HG02588 (cell line): ENCODE results near the gene MESD.

ENCODE experiments used
- ATAC-seq: cut with Tn5 transposase; IDR thresholded peaks from one replicate; pipeline ENCODE4 v1.9.1; 2021; ENCODE audit warnings: mild to moderate bottlenecking, moderate library complexity; ENCODE audit not compliant: unreplicated experiment

The MESD gene

DNA sequence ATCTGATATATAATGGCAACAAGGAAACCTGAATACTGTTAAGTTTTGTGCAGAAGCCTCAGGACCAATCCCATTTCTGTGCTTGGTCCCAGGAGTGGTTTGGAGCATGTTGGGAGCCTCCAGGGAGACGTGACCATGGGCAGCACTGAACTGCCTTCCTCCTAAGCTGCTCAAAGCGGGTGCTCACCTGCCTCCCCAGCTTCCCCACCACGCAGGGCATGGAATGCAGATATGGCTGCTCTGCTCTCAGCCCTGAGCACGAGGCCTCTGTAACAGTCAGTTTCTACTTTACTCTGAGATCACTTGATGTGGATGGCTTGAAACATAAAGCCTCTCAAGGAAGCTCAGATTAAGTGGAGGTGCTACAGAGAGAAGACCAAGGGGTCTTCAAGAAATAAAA is 49.3 kb downstream of the MESD start:
- no peak for ATAC-seq

DNA sequence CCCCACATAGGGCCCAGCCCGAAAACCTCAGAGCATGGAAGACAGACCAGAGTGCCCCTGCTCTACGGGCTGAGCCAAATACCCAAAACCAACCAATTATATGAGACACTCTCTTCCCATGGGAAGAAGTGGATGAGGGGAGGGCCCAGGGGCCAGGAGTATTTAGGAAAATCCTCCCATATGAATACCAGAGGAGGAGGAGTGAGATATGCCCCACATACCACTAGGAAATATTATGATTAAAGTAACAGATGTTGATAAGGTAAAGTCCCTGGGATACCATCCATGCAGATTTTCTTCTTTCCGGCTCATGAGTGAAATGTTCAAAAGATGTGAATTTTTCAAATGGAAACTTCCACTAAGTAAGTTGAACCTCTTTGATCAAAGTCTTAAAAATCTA is 50.4 kb downstream of the MESD start:
- no peak for ATAC-seq

DNA sequence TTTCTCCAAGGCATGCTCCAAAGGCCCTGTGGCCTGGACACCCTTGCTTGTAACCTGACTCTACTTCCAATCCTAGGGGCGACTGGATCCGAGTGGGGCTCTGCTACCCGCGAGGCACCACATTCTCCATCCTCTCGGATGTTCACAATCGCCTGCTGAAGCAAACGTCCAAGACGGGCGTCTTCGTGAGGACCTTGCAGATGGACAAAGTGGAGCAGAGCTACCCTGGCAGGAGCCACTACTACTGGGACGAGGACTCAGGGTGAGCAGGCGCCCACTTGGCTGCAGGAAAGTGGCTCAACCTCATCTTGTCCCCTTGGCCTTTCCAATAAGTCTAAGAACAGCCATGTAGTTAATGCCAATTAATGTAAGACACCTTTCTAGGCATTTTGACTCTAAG is 51.9 kb downstream of the MESD start:
- no peak for ATAC-seq

DNA sequence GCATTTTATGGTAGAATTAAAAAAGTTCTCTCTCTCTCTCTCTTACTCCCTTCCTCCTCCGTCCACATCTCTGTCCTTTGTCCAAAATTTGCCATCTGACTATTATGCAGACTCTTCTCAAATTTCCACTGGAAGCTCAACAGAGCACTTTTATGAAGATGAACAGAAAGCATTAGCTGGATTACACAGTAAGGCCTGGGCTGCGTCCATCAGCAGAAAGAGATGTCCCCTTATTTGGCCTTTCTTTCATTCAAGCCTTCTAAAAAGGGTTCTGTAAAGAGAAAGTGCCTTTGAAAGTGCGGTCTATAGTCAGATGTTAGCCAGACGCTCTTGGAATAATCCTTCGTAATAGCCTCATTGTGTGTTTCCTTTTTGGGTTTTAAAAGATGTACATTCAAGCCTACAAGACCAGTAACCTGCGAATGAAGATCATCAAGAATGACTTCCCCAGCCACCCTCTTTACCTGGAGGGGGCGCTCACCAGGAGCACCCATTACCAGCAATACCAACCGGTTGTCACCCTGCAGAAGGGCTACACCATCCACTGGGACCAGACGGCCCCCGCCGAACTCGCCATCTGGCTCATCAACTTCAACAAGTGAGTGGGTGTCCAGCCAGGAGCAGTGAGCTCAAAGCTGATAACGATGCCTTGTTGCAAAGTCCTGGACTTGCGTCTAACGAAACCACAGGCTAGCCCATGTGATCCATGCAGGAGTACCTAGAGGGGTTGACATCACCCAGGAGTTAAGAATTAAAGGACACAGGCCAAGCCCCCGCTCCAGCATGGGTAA is 53.1 kb downstream of the MESD start:
- ATAC-seq, result no peak

DNA sequence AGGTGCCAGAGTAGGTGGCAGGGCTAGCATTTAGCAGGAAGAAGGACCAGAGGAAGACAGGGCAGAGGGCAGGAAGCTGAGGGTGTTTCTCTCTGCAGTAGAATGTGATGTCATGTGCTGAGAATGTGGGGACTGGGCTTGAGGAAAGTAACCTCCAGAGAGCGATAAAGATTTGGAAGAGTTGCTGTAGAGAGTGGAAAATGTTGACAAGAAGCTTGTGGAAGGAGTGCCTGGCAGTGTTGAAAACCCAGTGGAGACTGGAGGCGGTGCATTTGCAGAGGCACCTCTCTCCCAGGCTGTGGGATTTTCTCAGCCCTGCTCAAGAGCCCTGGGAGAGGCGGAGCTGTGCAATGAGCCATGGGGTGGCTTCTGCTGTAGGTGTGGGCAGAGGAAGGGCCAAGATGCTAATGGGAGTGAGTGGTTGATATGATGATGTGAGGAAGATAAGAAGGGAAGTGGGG is 54.8 kb downstream of the MESD start:
- no peak for ATAC-seq

DNA sequence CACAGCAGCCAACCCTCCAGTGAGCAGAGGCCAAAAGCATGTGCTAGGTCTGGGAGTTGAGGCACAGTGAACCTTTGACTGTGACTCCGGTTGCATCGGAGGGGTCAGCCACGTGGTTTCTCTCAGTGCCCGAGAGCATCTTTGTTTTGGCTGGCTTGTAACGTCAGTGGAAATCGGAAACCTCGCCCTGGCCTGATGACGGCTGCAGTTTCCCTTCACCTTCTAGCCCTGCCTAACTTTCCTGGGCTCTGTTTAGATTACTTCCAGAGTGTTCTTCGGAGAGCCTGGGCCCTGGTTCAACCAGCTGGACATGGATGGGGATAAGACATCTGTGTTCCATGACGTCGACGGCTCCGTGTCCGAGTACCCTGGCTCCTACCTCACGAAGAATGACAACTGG is 56.6 kb downstream of the MESD start:
- no peak for ATAC-seq

DNA sequence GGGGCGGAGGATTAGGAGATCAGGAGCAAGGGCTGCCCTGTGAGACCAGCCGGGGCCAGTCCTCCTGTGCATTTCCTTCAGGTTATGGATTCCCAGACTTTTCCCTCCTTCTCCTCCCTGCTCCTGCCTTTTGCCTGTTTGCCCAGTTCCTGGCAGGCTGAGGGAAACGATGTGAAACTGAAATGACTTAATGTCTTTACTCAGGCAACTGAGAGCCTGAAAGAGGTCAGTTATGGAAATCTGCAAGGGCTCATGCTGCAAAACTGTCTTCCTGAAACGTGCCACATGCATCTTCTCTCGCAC is 57.2 kb downstream of the MESD start:
- ATAC-seq, result no peak

DNA sequence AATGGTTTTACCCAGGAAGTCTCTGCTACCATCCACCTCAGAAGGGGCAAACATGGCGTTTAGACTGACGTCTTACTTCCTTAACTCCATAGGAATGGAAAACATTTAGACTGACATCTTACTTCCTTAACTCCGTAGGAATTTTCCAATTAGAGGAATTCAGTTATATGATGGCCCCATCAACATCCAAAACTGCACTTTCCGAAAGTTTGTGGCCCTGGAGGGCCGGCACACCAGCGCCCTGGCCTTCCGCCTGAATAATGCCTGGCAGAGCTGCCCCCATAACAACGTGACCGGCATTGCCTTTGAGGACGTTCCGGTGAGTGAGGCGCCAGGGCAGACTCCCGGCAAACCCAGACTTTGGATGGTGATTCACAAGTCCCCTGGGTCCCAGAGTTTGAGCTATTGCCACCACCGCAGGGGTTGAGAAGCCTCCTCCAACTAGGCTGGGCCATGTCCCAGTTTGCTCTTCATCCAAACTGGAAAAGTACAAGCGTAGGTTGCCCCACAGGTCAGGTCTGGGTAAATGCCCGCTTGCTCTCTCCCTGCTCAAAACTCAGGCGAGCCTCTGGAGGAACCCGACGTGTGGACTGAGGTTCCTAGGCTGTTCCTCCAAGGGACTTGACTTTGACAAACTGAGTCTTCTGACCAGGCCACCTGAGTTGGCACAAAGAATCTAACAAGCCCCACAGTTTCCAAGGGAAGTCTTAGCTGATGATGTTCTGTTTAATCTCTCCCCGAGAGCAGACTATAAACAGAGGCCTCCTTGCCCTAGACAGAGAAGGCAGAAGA is 57.7 kb downstream of the MESD start:
- ATAC-seq, result no peak

DNA sequence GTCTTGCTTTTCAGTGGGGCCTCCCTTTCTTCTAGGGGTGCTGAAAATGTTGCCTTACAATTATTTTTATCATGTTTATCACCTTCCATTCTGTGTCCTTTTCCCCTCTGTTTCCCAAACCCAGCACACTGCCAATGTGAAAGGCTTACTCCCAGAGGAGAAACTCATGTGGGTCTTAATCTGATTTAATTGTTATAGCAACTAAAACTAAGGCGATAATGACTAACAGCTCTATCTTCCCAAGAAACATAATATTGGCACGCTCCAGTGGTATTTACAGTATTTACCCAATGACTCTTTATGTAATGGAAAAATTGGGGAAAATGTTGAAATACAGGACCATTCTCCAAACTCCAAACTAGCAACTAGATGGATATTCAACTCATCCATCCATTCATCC is 58.4 kb downstream of the MESD start:
- no peak for ATAC-seq

DNA sequence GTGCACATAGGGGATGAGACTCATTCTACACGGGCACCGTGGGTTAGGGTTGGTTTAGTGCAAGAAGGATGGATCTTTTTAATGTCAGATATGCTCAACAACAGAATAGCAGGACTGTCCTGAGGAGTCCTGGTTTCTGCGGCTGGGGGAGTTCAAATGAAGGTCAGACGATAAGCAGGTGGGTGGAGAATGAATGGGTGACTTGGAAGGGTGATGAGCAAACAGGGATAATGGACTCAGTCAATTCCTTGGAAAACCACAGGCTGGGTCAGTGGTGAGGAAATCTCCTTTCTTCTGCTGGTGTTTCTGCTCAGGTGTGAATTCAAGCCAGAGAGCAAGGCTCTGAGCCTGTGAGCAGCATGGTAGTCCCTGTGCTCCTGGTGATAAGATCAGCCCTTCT is 59.9 kb downstream of the MESD start:
- no peak for ATAC-seq

DNA sequence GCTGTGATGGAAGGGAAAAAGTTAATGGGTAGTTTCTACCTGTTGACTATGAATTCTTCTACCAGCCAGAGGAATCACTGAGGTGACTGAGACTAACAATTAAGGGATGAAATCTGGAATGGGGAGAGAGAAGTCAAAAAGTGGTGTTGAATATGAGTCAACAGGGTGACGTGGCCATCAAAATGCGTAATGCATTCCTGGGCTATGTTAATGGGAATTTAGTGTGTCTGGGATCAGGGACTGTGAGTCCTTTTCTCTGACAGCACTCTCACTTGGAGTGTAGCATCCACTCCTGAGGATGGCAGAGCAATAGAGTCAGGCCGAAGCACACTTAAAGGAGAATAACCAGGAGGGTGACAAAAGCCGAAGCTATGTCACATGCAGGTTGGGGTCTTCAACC is 60.4 kb downstream of the MESD start:
- ATAC-seq, result no peak

DNA sequence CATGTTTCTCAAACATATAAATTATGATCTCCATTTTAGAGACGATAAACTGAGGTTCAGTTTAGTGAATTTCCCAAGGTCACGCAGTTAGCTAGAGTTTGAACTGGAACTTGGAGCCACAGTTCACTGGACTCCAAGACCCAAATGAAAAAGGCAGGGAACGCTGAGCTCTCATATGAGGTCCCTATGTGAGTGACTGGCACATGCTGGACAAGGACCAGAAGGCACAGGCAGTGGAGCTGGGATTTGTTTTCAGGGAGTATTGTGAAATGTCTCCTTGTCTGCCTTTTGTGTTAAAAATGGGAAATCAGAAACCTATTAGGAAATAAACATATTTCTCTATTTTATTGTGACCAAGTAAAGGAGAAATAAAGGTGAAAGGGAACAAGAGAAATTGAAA is 63.5 kb downstream of the MESD start:
- ATAC-seq, result no peak

DNA sequence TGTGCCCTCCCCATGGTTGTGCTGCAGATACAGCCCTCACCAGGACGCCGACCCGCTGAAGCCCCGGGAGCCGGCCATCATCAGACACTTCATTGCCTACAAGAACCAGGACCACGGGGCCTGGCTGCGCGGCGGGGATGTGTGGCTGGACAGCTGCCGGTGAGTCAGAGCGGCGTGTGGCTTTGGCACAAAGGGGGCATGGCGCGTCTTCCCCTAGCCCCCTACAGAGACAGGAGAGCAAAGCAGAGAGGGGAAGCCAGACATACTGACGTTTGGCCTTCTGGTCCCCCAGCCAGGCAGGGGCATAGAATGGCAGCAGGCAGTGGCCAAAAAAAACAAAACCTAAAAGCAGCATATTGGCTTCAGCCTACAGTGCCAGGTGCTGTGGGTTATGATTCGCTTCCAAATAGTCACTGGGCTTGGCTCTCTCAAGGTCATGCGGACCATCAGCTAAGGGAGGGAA is 64.0 kb downstream of the MESD start:
- no peak for ATAC-seq

DNA sequence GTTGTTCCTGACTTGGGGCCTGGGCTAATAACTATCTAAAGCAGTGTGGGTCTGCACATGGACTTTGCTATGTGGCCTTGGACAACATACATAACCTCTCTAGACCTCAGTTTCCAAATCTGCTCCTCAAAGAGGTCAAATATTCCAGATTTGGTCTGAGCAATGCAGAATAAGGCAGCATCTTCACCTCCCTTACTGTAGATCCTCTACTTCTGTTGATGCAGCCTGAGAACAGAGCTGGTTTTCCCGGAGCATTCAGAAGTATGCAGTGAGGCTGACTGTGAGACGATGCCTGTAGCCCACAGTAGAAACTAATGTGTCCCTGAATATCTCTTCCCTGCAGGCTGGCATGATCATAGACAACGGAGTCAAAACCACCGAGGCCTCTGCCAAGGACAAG is 65.3 kb downstream of the MESD start:
- ATAC-seq, result no peak

DNA sequence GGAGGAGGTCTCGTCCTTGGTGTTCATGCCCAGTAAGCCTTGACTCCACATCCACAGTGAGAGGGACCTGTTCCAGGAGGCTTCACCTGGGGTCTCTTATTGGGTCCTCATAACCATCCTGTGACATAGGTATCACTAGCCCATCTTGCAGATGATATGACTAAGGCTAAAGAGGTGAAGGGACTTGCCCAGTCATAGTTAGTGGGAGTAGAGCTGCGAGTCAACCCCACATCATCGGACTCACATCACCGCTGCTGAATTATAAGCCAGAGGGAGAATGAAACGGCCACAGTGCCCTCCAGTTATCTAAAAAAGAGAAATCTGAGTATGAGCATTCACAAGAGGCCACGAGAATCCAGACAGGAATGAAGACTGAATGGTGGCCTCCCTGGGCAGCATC is 66.0 kb downstream of the MESD start:
- no peak for ATAC-seq

DNA sequence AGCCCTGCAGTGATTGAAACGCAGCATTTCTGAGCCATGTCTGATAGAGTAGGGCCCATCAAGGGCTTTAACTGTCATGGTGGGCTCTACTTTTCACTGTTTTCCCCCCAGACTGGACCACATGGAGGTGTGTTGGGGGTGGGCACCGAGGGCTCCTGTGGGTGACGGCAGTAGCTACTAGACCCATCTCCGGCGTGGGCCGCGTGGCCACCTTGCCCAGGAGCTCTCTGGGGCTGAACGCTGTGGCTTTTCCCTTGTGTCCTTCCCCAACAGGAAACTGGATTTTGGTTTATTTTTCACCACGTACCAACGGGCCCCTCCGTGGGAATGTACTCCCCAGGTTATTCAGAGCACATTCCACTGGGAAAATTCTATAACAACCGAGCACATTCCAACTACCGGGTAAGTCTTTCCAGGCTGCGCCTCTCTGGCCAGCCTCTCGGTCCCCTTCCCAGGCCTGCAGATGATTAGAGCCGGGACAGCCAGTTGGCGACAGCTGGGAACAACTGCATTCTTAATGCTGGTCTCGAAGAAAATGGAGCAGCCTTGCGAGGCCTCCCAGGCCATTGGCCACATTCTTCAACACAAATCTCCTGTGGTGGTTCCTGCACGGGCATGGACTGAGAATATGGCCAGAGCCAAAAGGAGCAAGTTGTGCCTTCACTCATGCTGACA is 67.7 kb downstream of the MESD start:
- ATAC-seq, result no peak

DNA sequence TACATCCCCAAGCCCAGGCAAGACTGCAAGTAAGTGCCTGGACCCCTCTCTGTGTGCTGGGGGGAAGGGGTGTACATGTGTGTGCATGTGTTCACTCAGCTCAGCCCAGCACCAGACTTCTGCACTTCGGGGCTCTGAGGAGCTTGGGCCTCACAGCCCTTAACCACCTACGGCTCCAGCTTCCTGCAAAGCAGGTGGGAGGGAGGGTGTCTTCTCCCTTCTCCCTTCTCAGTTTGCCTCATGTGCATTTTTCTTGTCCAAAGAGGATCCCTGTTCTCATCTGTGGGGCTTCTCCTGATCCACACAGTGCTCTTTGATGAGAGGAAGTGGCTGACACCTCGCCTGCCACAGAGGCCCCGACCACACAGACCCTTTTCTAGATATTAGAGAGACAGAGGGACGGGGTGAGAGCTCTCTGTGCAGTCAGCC is 69.3 kb downstream of the MESD start:
- ATAC-seq, result no peak

DNA sequence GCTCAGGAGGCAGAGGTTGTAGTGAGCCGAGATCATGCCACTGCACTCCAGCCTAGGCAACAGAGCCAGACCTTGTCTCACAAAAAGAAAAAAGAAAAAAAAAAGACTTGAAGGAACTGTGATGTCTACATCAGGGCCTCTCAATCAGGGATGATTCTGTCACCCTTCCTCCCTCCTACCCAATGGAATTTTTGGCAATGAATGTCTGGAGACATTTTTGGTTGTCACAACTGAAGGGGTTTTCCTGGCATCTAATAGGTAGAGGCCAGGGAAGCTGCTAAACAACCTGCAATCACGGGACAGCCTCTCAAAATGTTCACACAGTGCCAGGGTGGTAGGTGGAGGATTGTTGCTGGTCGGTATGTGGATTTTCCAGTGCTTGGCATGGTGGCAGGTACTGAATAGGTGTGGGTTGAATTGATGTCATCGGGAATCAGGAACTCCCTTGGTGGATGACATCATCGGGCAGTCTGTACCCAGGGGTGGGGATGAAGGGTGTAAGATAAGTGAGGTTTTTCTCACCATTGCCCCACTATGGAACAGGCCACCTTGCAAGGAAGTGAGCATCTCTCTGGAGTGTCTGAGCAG is 71.3 kb downstream of the MESD start:
- no peak for ATAC-seq

DNA sequence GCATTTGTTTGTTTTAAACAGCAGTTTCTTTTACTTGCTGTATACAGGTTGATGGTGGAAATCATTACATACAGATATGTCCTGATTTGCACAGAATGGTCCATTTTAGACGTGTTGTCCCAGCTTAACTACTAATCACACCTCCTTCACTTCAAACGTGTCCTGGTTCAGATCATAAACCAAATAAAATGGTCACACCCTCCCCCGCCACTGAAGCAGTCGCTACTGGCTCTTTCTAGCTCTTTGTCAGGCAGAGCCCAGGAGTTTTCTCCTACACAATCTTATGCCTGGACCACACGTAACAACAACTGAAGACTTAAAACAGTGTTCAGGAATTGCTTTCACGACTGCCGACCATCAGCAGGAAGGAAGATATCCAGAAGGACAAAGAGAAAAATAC is 73.6 kb downstream of the MESD start:
- ATAC-seq, result no peak

DNA sequence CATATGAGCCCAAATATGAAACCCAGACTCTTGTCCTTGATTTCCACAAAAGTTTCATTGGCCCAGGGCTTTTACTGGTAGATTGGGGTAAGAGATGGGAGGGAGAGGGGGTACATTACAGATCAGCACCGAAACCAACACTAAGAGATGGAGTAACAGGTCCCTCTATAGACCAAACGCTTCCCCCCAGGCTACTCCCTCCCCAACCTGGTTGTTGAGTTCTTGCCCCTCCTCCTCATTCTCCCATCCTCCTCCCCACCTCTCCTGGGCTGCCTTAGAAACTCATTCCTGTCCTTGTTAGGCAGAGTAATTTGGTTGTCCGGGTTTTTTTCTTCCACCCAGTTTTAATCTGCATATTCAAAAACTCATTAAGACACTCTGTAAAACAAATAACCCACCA is 74.1 kb downstream of the MESD start:
- no peak for ATAC-seq

DNA sequence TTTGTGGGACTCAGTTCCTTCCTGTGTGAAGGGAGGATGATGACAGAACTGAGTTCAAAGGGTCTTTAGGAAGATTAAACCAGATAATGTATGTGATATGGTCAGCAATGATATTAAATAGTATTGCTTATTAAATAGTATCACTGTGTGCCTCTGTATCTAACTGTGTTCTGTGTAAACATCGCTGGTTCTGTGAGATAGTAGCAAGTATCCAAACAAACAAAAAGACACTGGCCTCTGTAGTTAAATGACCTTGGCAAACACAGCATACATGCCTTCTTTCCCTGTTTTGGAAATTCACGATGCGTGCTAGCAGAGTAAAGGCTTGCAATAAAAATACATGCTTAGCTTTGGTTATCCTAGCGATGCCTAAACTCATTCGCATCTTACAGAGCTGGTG is 76.1 kb downstream of the MESD start:
- no peak for ATAC-seq

DNA sequence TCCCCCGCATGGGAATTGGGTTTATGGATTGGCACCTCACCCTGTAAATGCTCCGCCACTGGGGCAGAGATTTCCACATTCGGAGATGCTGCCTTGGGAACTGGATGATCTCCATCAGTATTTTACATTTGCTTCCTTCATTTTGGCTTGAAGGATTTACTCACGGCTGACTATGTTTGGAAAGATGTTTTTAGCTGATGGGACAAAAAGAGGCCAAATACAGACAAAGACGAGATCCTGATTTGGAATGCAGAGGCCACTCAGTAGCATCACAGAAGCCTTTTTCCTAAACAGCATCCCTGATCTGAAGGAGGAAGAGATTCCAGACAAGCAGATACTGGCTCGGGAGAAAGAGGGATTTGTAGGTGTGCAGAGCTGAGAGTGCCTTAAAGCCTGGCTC is 76.9 kb downstream of the MESD start:
- ATAC-seq, result no peak
